WI38 (cell line): ENCODE measurements around the gene LDHAL6B.

Experiments used
- H3K4me3 ChIP-seq: 2 replicates; pipeline ENCODE4 v1.5.1; 2011; ENCODE audit warnings: low read depth, mild to moderate bottlenecking, control low read depth, low read length
- TF ChIP-seq, protein P1 (sequence below): IDR thresholded peaks from 2 replicates; pipeline ENCODE4 v1.5.1; 2012; ENCODE audit warnings: low read depth, mild to moderate bottlenecking, control low read depth, low read length

Gene LDHAL6B

DNA sequence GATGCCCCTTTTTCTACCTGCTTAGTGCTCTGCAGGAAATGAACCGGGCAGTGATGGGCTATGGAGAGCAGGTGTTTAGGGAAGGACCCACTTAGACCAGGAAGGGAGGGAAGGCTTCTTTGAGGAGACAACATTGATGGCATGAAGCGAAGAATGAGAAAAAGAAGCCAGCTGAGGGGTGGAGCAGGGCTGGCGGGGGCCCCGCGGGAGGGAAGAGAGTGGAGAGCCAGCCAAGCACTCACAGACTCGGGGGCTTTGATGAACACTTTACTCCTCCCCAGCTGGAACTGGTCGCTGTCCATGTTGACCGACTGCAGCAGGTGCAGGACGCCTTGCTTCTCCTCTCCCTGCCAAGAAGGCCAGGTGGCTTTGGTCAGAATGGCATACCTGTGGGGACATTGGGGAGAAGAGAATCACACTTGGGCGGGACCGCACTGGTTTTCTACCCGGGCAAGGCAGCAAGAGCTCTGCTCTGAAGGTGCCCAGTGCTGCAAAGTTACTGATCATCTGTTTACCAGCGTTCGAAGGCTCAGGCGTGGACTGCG lies 28.4 kb upstream of the LDHAL6B start:
- no peak overlapping the region for H3K4me3 ChIP-seq
- TF ChIP-seq, protein P1, sequence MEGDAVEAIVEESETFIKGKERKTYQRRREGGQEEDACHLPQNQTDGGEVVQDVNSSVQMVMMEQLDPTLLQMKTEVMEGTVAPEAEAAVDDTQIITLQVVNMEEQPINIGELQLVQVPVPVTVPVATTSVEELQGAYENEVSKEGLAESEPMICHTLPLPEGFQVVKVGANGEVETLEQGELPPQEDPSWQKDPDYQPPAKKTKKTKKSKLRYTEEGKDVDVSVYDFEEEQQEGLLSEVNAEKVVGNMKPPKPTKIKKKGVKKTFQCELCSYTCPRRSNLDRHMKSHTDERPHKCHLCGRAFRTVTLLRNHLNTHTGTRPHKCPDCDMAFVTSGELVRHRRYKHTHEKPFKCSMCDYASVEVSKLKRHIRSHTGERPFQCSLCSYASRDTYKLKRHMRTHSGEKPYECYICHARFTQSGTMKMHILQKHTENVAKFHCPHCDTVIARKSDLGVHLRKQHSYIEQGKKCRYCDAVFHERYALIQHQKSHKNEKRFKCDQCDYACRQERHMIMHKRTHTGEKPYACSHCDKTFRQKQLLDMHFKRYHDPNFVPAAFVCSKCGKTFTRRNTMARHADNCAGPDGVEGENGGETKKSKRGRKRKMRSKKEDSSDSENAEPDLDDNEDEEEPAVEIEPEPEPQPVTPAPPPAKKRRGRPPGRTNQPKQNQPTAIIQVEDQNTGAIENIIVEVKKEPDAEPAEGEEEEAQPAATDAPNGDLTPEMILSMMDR: no peak

DNA sequence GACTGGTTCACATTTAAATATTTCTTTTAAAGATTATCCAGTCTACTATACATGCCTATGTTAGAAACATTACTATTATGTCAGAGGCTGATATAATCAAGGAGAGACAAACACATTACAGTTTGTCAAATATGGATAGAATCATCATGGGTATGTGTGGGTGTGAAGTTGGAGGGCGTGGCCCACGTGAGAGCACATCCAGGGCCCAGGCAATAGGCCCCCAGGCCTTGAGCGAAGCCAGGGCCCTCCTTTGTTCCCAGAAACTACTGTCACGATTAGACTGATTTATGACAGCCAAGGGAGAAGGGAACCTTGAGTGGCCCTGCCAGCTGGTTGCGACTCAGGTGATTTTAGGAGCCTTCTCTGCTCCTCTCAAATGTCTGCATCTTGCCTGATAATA lies 26.9 kb upstream of the LDHAL6B start:
- TF ChIP-seq, protein P1: no peak
- H3K4me3 ChIP-seq: no peak overlapping the region

GRCh38 chr15:59180945-59181600 lies 25.6 kb upstream of the LDHAL6B start:
- H3K4me3 ChIP-seq: no peak overlapping the region
- TF ChIP-seq, protein P1: no peak

- TF ChIP-seq, protein P1: no peak
- no peak overlapping the region for H3K4me3 ChIP-seq
Measured at GRCh38 chr15:59185725-59186124, 20.9 kb upstream of the LDHAL6B start.

DNA sequence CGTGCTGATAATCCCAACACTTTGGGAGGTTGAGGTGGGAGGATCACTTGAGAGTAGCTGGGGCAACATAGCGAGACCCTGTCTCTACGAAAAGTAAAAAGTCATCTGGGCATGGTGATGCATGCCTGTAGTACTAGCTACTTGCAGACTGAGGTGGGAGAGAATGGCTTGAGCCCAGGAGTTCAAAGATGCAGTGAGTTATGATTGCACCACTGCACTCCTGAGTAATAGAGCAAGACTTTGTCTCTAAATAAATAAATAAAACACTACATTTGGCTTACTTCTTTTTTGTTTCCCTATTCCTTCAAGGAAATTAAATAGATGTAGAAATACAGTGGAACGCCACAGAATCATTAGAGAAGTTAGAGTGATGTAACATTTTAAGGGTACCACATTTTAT lies 20.1 kb upstream of the LDHAL6B start:
- TF ChIP-seq, protein P1: no peak
- no peak overlapping the region for H3K4me3 ChIP-seq

- TF ChIP-seq, protein P1: no peak
- H3K4me3 ChIP-seq: no peak overlapping the region
Measured at GRCh38 chr15:59189241-59189640, 17.4 kb upstream of the LDHAL6B start.

DNA sequence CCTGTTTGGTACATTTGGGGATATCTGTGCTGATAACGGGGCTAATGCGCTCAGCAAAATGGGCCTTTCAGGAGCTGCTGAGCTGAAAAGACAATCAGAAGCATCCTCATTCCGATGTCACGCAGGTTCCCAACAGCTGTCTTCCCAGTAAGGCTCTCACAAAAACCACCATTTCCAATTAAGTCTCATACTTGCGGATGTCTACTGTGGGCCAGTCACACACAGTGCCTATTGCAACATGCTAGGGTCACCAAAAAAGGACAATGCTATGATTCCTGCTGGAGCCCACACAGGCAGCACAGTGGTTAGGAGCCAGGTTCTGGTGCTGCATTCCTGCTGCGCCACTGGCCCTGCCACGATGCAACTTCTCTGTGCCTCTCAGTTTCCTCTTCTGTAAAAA lies 16.4 kb upstream of the LDHAL6B start:
- H3K4me3 ChIP-seq: no peak overlapping the region
- TF ChIP-seq, protein P1: no peak
